GM18951 (cell line): Measurements from ENCODE around the gene VPS54.

Experiments
- POLR2A ChIP-seq: IDR thresholded peaks from 4 replicates; pipeline ENCODE4 v1.6.1; 2011; ENCODE audit warnings: mild to moderate bottlenecking; ENCODE audit not compliant: insufficient read length, insufficient read depth; ENCODE audit errors: extremely low read depth
- in situ Hi-C: fragments of 300-500 bp; cut with MboI; formaldehyde crosslinking; loops from one replicate; pipeline ENCODE4 v1.12.0; 2022; ENCODE audit warnings: low sequenced_read_pairs, mixed read lengths, inconsistent platforms; ENCODE audit not compliant: unreplicated experiment

Gene VPS54

GRCh38 chr2:63842149-63843061 is 176.8 kb downstream of the VPS54 start:
- TF ChIP-seq POLR2A: no peak
- in situ Hi-C loops: no loop called here
